OCI-LY3 (cell line): ENCODE results near the gene DGAT2.

Source experiments
- H2AFZ ChIP-seq: fragments of 200-600, 300-600 bp; shearing (Covaris generic); 2 replicates; pipeline ENCODE4 v1.6.0; 2014; ENCODE audit warnings: antibody characterized with exemption, low read depth, low read length
- H3K27ac ChIP-seq: fragments of 200-600, 300-600 bp; sonication (generic); 2 replicates; pipeline ENCODE4 v1.5.1; 2014; ENCODE audit warnings: mild to moderate bottlenecking, low read length, moderate library complexity, mixed read lengths
- H3K27me3 ChIP-seq: fragments of 200-600, 300-600 bp; sonication (generic); 2 replicates; pipeline ENCODE4 v1.6.1; 2014; ENCODE audit warnings: low read depth, low read length, mixed read lengths
- H3K36me3 ChIP-seq: fragments of 200-600, 300-600 bp; sonication (generic); replicated peaks from 2 replicates; pipeline ENCODE3; 2014; ENCODE audit warnings: low read depth, low read length, mixed read lengths
- H3K4me1 ChIP-seq: fragments of 300-600, 200-600 bp; sonication (generic); 2 replicates; pipeline ENCODE4 v1.6.1; 2014; ENCODE audit warnings: low read length, mixed read lengths
- H3K4me2 ChIP-seq: fragments of 200-600, 300-600 bp; sonication (generic); 2 replicates; pipeline ENCODE4 v1.6.1; 2014; ENCODE audit warnings: low read length, mixed read lengths
- H3K4me3 ChIP-seq: fragments of 300-600, 200-600 bp; sonication (generic); 2 replicates; pipeline ENCODE4 v1.5.1; 2014; ENCODE audit warnings: antibody characterized with exemption, mild to moderate bottlenecking, low read length, moderate library complexity
- H3K79me2 ChIP-seq: fragments of 300-600, 200-600 bp; shearing (Covaris generic); 2 replicates; pipeline ENCODE4 v1.6.1; 2014; ENCODE audit warnings: mild to moderate bottlenecking, low read length, mixed read lengths
- H3K9ac ChIP-seq: fragments of 300-600, 200-600 bp; shearing (Covaris generic); 2 replicates; pipeline ENCODE4 v1.6.0; 2014; ENCODE audit warnings: mild to moderate bottlenecking, low read length, moderate library complexity
- H3K9me3 ChIP-seq: fragments of 200-600, 300-600 bp; shearing (Covaris generic); 2 replicates; pipeline ENCODE4 v1.6.1; 2014; ENCODE audit warnings: low read length, mixed read lengths; ENCODE audit not compliant: insufficient read depth
- H4K20me1 ChIP-seq: fragments of 200-600, 300-600 bp; sonication (generic); 2 replicates; pipeline ENCODE4 v1.6.1; 2016; ENCODE audit warnings: low read length, mixed read lengths; ENCODE audit not compliant: insufficient read depth
- CTCF ChIP-seq: fragments of 200-600, 300-600 bp; sonication (generic); IDR thresholded peaks from 2 replicates; pipeline ENCODE4 v1.5.1; 2014; ENCODE audit warnings: antibody characterized with exemption, low read length, low read depth
- EZH2phosphoT487 ChIP-seq: fragments of 200-600 bp; shearing (Covaris generic); IDR thresholded peaks from 2 replicates; pipeline ENCODE4 v1.6.1; 2018; ENCODE audit warnings: antibody characterized with exemption, mixed run types, low read depth

DGAT2 gene

GRCh38 chr11:75802021-75802912 lies 33.7 kb downstream of the DGAT2 start:
- H3K9ac ChIP-seq, result no peak overlapping the region
- no peak overlapping the region for H3K27ac ChIP-seq
- no peak overlapping the region for H3K4me2 ChIP-seq
- no peaks in the 10 kb centered on the region for H4K20me1 ChIP-seq
- no peak overlapping the region for H3K4me3 ChIP-seq
- peaks cover 19% of the 10 kb centered on the region for H3K4me1 ChIP-seq
- no peaks in the 10 kb centered on the region for H3K9me3 ChIP-seq
- TF ChIP-seq EZH2phosphoT487 (no peak), CTCF (no peak)
- H3K79me2 ChIP-seq, result no peaks in the 10 kb centered on the region
- peaks cover 22% of the 10 kb centered on the region for H3K36me3 ChIP-seq
- no peak overlapping the region for H2AFZ ChIP-seq
- no peaks in the 10 kb centered on the region for H3K27me3 ChIP-seq

GRCh38 chr11:75802913-75803820 lies 34.6 kb downstream of the DGAT2 start:
- Histone ChIP-seq H3K4me1 (peaks cover 21% of the 10 kb centered on the region), H3K4me2 (0 out of 2 replicates have a peak overlapping the region, but pooled peaks have one; percentile 1), H3K36me3 (peaks cover 15% of the 10 kb centered on the region), H3K27ac (no peak overlapping the region), H3K79me2 (no peaks in the 10 kb centered on the region), H4K20me1 (no peaks in the 10 kb centered on the region), H3K4me3 (no peak overlapping the region), H3K9me3 (no peaks in the 10 kb centered on the region), H3K27me3 (no peaks in the 10 kb centered on the region), H2AFZ (no peak overlapping the region), H3K9ac (no peak overlapping the region)
- peak; percentile 97 for TF ChIP-seq CTCF
- no peak for TF ChIP-seq EZH2phosphoT487

GRCh38 chr11:75809111-75809510 lies 40.5 kb downstream of the DGAT2 start:
- Histone ChIP-seq H3K4me1 (peaks cover 61% of the 10 kb centered on the region), H3K9ac (peak overlapping the region; percentile 50), H3K4me3 (peak overlapping the region; percentile 17), H3K27me3 (no peaks in the 10 kb centered on the region), H4K20me1 (no peaks in the 10 kb centered on the region), H3K27ac (peak overlapping the region; percentile 94), H3K4me2 (peak overlapping the region; percentile 93), H3K9me3 (no peaks in the 10 kb centered on the region), H3K79me2 (peaks cover 25% of the 10 kb centered on the region), H2AFZ (no peak overlapping the region), H3K36me3 (no peaks in the 10 kb centered on the region)
- TF ChIP-seq CTCF, result no peak
- no peak for TF ChIP-seq EZH2phosphoT487

GRCh38 chr11:75809991-75810390 lies 41.4 kb downstream of the DGAT2 start:
- H3K27ac ChIP-seq, result peak overlapping the region; percentile 94
- H3K27me3 ChIP-seq, result no peaks in the 10 kb centered on the region
- H3K9me3 ChIP-seq, result no peaks in the 10 kb centered on the region
- H3K4me3 ChIP-seq, result peak overlapping the region; percentile 73
- no peaks in the 10 kb centered on the region for H3K36me3 ChIP-seq
- no peak for TF ChIP-seq CTCF
- TF ChIP-seq EZH2phosphoT487, result no peak
- H3K4me2 ChIP-seq, result peak overlapping the region; percentile 93
- peak overlapping the region; percentile 79; the same call in 1 of the 2 replicates for H2AFZ ChIP-seq
- peak overlapping the region; percentile 70 for H3K9ac ChIP-seq
- H3K79me2 ChIP-seq, result peaks cover 26% of the 10 kb centered on the region
- no peaks in the 10 kb centered on the region for H4K20me1 ChIP-seq
- H3K4me1 ChIP-seq, result peaks cover 63% of the 10 kb centered on the region
